Posterior vena cava (tissue), 2 donors: ENCODE measurements around the gene CLINT1. TPM values are rescaled to one million over a fixed set of nuclear protein-coding genes. Genes with fewer than 3 reads are reported as not detected.
"Not testable (repeated sequence)": the region's sequence is repeated elsewhere in the genome, so short reads cannot be mapped to it uniquely, and the experiment has no call there.

Experiments used
- DNase-seq: peaks from one replicate; pipeline ENCODE4 v3.0.0-alpha.2; 2020; ENCODE audit warnings: low spot score
- intact Hi-C, 2 donors: fragments of 100-400 bp; cut with DNase I; formaldehyde crosslinking; loops; one replicate each; pipeline versions ENCODE4 v1.14.1 to v1.14.2; 2022 to 2023
- long read RNA-seq, 2 donors: library from polyadenylated mRNA; unstranded; transcript quantifications; one replicate each; pipeline ENCODE4 v2.0.0, GENCODE V29; 2020 to 2021
- total RNA-seq, 2 donors: library from RNA; stranded (reverse); fragmentation: NEBNext Ultra II Directional; extraction: Animal tissue kit (Norgen Biotek cat#: 25700); gene quantifications; one replicate each; pipeline ENCODE4 v1.2.1, GENCODE V29; 2021
- donor health status: DM: yes; HTN: yes; CAD: no.
- donor health status: DM: yes; HTN: yes; CAD: no.

CLINT1 gene
- 10 to 100 TPM; 44.0 to 59.4 TPM for total RNA-seq
- long read RNA-seq, donor 1, transcript CLINT1-207 (12 exons, 2,346 nt), result minor isoform, 16 of 41 reads
- long read RNA-seq, donor 1, transcript CLINT1-201 (12 exons, 3,440 nt), result major isoform, 20 of 41 reads
- long read RNA-seq, donor 1, partial matches to known transcripts, result 2 of 41 reads
- long read RNA-seq, donor 1, other reads (novel, unspliced or antisense), result 3 of 41 reads
- long read RNA-seq, donor 2, transcript CLINT1-207 (12 exons, 2,346 nt), result minor isoform, 12 of 61 reads
- long read RNA-seq, donor 2, transcript CLINT1-201 (12 exons, 3,440 nt), result major isoform, 14 of 61 reads
- long read RNA-seq, donor 2, partial matches to known transcripts, result 19 of 61 reads
- long read RNA-seq, donor 2, other reads (novel, unspliced or antisense), result 13 of 61 reads

- peak; percentile 98 for DNase-seq
- intact Hi-C loops, result no loop called here
Measured at GRCh38 chr5:157858527-157859226, at the start of gene CLINT1. CLINT1 (minus strand) TSS chr5:157859145; CDS start chr5:157858970, 175 bp downstream.

DNA sequence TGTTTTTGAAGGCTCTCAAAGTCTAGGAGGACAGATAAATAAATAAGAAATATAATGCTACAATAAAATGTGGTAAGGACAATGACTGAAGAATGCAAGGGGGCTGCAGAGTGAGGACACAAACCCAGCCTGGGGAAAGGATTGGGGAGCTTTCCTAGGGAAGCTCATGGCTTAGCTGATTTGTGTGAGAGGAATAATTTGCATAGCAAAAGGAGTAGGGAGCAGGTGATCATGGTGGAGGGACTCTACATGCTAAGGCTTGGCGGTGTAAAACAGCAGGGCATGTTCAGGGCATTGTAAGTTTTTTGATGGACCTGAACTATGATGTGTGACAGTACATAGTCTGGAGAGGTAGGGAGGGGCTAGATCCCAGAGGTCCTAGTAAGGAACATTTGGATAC, 49.5 kb upstream of the CLINT1 start:
- intact Hi-C loops, result no loop called here
- DNase-seq, result no peak

DNA sequence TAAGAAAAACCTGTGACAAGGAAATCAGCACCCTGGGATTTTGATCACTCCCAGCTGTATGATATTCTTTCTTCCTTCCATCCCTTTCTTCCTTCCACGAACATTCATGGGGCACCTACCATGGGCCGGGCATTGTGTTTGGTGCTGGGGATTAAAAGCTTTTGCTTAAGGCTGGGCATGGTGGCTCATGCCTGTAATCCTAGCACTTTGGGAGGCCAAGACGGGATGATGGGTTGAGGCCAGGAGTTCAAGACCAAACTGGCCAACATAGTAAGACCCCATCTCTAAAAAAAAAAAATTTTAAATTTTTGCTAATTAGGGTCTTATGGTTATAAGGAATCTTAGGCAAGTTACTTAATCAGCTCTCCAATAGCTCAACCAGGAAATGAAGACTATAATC, 48.5 kb upstream of the CLINT1 start:
- intact Hi-C loops, result no loop called here
- DNase-seq, result no peak

DNA sequence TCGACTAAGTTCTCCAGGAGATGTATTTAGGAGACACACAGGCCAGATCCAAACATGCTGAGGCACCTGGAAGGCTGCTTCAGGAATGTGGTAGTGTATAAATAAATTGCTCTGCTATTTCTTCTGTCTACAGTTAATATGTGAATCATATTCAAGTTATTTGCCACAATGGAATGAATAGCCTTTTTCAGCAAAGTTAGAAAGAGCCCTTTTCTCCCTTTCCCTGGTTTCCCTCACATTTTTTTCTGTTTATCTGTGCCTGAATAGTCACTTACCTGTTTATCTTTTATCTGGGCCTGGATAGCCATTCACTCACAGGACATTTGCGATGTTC, 44.1 kb upstream of the CLINT1 start:
- no peak for DNase-seq
- intact Hi-C loops, result no loop called here

GRCh38 chr5:157902449-157903116, 43.6 kb upstream of the CLINT1 start:
- DNase-seq, result no peak
- intact Hi-C loops, result no loop called here

DNA sequence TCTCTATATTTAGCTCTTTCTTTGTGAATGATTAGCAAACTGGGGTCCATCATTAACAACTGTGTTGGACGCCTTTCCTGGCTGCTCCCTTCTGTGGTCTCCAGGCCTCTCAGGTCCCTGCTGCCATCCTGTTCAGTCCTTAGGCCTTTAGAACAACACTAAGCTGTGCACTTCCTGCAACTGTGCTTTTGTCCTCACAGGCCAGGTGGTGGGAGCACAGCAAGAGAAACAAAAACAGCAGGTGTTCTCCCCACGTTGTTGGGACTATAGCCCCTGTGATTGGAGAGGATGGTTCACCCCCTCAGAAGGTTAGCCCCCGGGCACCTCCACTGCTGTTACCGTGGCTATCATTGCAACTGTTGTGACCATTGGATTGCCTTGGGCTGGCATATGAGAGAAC, 41.7 kb upstream of the CLINT1 start:
- intact Hi-C loops, result no loop called here
- DNase-seq, result no peak

GRCh38 chr5:157893611-157894010, 34.7 kb upstream of the CLINT1 start:
- intact Hi-C loops, result loop anchor here in 1 of 2 donors (1.0 to 10.0 kb wide), 2 partner anchors 31 to 1439 kb away; no protein-coding TSS in a partner anchor

DNA sequence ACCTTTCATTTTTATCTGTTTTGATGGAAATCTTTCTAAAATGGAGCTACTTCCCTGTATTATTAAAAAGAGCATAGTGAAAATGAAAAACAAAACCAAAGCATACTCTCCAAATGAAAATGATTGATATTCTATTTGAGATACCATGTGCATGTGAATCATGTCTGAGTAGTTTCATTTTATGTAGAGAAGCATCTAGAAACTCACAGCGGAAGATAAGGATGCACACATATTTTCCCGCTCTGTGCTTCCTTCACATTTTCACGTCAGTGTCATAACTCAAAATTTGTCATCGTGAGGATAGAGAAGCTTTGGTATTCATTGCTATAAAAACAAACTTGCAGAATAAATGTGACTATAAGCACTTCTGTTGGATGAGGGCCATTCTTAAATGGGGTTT, 34.0 kb upstream of the CLINT1 start:
- intact Hi-C loops, result loop anchor here in 1 of 2 donors (1.0 to 10.0 kb wide), 2 partner anchors 31 to 1438 kb away; no protein-coding TSS in a partner anchor

More at GRCh38 chr5:157893611-157894010, 34.7 kb upstream of the CLINT1 start:
- DNase-seq, result no peak

GRCh38 chr5:157890836-157891597, 32.1 kb upstream of the CLINT1 start:
- intact Hi-C loops, result loop anchor here in 1 of 2 donors (10.0 kb wide), 1 partner anchor 1436 kb away; no protein-coding TSS in a partner anchor
- no peak for DNase-seq

More for the DNA sequence above, 34.0 kb upstream of the CLINT1 start:
- DNase-seq, result no peak

GRCh38 chr5:157888814-157889532, 30.0 kb upstream of the CLINT1 start:
- DNase-seq, result no peak
- intact Hi-C loops, result no loop called here

- intact Hi-C loops, result no loop called here
- no peak for DNase-seq
Measured at GRCh38 chr5:157886796-157887380, 27.9 kb upstream of the CLINT1 start.

DNA sequence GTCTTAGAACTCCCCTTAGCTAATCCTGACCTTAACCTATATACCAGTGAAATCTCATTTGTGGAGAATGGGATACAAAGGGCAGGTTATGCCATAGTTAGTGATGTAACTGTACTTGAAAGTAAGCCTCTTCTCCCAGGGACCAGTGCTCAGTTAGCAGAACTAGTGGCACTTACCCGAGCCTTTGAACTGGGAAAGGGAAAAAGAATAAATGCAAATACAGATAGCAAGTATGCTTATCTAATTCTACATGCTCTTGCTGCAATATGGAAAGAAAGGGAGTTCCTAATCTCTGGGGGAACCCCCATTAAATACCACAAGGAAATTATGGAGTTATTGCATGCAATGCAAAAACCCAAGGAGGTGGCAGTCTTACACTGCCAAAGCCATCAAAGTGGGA, 26.1 kb upstream of the CLINT1 start:
- intact Hi-C loops, DNase-seq: not testable (repeated sequence)

- intact Hi-C loops, DNase-seq: not testable (repeated sequence)
Measured at GRCh38 chr5:157881498-157881897, 22.6 kb upstream of the CLINT1 start.

GRCh38 chr5:157877821-157878220, 18.9 kb upstream of the CLINT1 start:
- intact Hi-C loops, result no loop called here
- no peak for DNase-seq

DNA sequence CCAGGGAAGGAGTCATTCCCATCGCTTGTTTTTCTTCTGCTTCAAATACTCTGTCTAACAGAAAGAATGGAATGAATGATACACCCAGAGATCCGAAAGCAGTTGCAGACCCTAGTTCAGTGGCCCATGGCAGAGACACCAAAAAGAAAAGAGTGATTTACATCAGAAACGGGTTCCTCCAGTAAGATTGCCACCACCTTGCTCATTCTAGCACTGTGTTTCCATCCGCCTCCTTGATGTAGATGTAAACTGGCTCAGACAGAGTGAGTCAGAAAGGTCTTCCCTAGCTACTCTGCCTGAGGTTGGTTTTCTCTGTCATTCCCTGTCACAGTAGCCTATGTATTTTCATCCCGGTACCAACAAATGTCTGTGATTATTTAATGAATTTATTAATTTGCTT, 15.9 kb upstream of the CLINT1 start:
- intact Hi-C loops, result no loop called here
- no peak for DNase-seq

DNA sequence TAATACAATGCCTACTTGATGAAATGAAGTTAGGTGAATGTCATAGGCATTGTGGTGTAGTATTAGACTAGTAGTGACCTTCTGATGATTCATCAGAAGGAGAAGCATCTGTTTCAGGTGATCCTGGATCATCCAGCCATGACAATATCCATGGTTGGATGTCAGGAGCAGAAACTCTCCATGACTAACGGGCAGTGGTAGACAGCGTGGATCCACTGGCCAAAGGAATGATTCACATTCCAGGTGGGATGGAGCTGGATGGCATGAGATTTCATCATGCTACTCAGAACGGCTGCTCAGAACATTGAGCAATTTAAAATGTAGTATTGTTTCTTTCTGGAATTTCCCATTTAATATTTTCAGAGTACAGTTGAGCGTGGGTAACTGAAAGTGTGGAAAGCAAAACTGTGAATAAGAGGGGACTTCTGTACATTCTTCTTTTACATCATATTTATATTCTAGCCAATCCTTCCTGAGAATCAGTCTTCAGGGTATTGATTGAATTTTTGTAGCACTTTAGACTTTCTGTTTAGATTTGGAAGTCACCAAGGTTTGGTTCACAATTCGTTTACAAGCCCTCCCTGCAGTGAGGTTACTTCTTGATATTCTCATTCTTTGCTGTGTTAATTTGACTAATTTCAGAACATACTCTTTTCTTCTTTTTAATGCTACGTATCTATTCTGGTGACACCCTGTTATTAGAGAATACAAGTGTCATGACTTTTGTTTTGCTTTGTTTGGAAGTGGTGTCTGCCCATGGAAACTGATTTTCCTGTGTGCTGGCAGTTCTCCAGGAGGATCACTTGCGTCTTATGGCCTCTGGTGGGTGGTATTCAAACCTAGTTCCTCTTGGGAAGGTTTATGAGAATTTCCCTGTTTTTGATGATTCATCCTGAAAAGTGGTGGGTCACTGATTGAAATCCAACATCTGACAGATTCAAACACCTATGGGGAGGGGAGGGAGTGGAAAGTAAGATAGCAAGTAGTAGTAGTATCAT, 12.2 kb upstream of the CLINT1 start:
- intact Hi-C loops, result no loop called here
- no peak for DNase-seq

DNA sequence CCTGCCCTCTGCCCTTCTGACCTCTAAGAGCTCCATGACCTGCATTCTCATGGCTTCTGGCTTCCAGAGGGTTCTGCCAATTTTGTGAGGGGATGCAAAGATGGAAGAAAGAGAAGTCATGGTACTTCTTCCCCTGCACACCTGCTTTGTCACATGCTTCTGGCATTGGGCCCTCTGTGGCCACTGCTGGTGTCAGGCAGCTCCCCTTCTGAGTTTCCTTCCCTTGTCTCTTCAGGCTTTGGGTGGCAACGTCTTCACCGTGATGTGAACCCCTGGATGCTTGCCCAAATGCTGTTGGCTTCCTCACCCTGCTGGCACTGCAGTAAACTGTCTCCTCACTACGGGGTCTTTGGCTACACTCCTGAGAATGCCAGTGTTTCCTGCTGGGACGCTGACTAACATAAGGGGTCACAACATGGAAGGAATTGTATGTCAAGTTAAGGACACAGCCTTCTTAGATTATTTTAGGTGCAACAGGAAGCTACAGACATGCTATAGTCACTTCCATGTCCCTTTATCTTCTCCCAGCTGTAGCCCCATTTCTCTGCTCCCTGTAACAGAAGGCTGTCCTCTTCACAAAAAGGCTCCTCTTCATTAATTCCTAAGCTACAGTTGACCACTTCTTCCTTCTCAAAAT, 8.9 kb upstream of the CLINT1 start:
- intact Hi-C loops, result no loop called here
- DNase-seq, result no peak
